Measurements from ENCODE around the gene DNAJC15. TPM values are rescaled to one million over a fixed set of nuclear protein-coding genes. Genes with fewer than 3 reads are reported as not detected.

DNAJC15 gene
- total RNA-seq, 4 donors from 2014 or later: 5.5 to 12.1 (median 10.9) TPM

DNA sequence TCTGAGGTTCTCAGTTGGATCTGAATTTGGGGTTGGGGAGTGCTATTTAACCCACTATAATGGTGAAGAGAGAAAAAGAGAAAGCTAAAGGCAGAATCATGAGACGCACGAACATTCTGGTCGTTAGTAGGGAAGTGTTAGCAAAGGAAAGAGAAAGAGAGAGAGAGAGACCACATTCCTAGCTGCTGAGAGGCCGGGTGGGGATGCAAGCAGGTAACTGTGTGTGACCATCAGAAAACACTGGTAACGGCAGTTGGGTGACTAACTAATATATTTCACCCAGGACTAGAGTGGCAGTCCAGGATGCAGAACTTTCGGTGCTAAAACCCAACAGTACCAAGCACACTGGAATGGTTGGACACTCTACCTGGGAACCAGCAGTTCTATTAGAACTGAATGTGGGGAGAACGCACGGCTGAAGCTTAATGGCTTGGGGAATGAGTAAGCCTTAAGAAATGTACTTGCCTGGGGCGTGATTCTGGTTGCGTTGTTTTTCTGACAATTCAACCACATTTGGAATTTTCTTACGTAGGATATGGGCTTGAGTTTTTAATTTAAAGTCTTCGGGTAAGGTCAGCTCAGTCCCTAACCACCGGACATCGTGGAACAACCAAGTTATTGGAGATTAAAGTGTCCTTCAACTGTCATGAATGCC is 130.2 kb downstream of the DNAJC15 start:
- TF ChIP-seq CTCF (IDR thresholded peaks at IDR 0.05): no peak
- DNase-seq (ENCODE audit: low spot score) (no peak), ATAC-seq (ENCODE audit: low FRiP score) (peak; percentile 42)

- TF ChIP-seq CTCF (IDR thresholded peaks at IDR 0.05): no peak
- ATAC-seq (ENCODE audit: low FRiP score) (no peak), DNase-seq (ENCODE audit: low spot score) (no peak)
Measured at GRCh38 chr13:43154156-43154651, 130.8 kb downstream of the DNAJC15 start.

DNA sequence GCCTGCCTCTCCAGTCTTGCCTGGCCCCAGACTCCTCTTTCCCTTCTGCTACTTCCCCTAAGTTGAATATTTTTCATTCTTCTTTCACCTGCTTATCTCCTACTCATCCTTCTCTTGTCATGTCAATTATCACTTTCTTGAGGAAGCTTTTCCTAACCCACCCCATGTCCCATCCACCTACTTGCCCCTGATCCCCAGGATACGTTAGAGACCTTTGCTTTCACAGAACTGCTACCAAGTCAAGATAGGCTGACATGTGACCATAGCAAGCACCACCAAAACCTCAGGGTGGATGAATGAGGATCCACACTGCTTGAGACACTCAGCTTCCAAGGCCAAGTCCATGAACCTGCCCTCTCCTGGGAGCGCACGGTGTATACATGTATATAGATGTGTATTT is 131.5 kb downstream of the DNAJC15 start:
- no peak for DNase-seq (ENCODE audit: low spot score)
- no peak for TF ChIP-seq CTCF (IDR thresholded peaks at IDR 0.05)
- ATAC-seq (ENCODE audit: low FRiP score): no peak

GRCh38 chr13:43156916-43157315 is 133.5 kb downstream of the DNAJC15 start:
- DNase-seq (ENCODE audit: low spot score) (no peak), ATAC-seq (ENCODE audit: low FRiP score) (no peak)
- TF ChIP-seq CTCF (IDR thresholded peaks at IDR 0.05): no peak

DNA sequence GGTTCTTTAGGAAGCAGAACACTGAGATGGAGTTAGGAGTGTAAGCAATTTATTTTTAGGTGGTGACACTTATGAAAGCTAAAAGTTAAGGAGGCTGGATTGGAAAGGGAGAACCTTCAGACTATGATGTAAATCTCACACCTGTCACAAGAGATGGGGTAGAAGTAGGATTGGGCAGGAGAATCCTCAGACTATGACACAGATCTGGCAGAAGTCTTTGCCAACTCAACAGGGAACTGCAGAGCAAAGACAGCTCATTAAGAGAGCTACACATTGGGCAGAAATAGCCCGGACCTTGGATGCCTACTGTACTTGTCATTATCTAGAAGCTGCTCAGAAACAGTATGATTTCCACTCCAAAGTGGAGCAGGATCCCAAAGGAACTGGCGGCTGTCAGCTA is 134.4 kb downstream of the DNAJC15 start:
- ATAC-seq (ENCODE audit: low FRiP score) (no peak), DNase-seq (ENCODE audit: low spot score) (no peak)
- no peak for TF ChIP-seq CTCF (IDR thresholded peaks at IDR 0.05)

- TF ChIP-seq CTCF (IDR thresholded peaks at IDR 0.05): no peak
- no peak for ATAC-seq (ENCODE audit: low FRiP score)
Measured at GRCh38 chr13:43158516-43158915, 135.1 kb downstream of the DNAJC15 start.

DNA sequence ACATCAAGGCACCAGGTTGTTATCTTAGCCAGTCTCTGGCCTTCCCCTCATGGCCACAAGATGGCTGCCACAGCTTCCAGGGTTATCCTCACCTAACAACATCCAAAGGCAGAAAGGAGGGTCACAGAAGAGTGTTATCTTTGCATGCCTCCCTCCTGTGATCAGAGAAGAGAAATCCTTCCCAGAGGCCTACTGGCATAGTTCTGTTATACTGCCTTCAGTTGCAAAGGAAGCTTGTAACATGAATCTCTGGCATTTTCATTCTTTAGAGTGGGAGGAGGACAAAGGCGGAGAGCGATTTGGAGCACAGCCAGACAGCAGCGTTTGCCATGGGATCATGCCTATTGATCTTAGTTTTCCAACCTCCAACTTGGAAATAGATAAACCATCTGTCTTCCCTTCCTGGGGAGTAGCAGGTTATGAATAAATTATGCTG is 135.7 kb downstream of the DNAJC15 start:
- DNase-seq (ENCODE audit: low spot score) (no peak), ATAC-seq (ENCODE audit: low FRiP score) (peak; percentile 44)

More at GRCh38 chr13:43158516-43158915, 135.1 kb downstream of the DNAJC15 start:
- no peak for DNase-seq (ENCODE audit: low spot score)

More for the DNA sequence above, 135.7 kb downstream of the DNAJC15 start:
- no peak for TF ChIP-seq CTCF (IDR thresholded peaks at IDR 0.05)
